Loucy (cell line): Measurements from ENCODE around the gene UBAC2.

Source experiments
- H2AFZ ChIP-seq: fragments of 200-600 bp; sonication (generic); 2 replicates; pipeline ENCODE4 v1.6.0; 2016; ENCODE audit warnings: antibody characterized with exemption, mild to moderate bottlenecking, low read length, moderate library complexity
- H3F3A ChIP-seq: fragments of 200-600 bp; 2 replicates; pipeline ENCODE4 v1.6.0; 2016; ENCODE audit warnings: antibody characterized with exemption, low read depth, mild to moderate bottlenecking
- H3K27me3 ChIP-seq: fragments of 200-600 bp; sonication (generic); 2 replicates; pipeline ENCODE4 v1.6.1; 2014; ENCODE audit warnings: low read length, mild to moderate bottlenecking; ENCODE audit not compliant: insufficient read depth, poor library complexity, severe bottlenecking
- H3K36me3 ChIP-seq: fragments of 200-600 bp; sonication (generic); 2 replicates; pipeline ENCODE4 v1.6.1; 2016; ENCODE audit warnings: low read length; ENCODE audit not compliant: insufficient read depth
- H3K4me1 ChIP-seq: fragments of 200-600 bp; sonication (generic); 2 replicates; pipeline ENCODE4 v1.5.1; 2014; ENCODE audit warnings: low read length, mild to moderate bottlenecking; ENCODE audit not compliant: insufficient read depth, poor library complexity, severe bottlenecking
- H3K4me2 ChIP-seq: fragments of 200-600 bp; sonication (generic); 2 replicates; pipeline ENCODE4 v1.6.0; 2014; ENCODE audit warnings: antibody characterized with exemption, low read length, low read depth, mild to moderate bottlenecking; ENCODE audit not compliant: poor library complexity, severe bottlenecking
- H3K4me3 ChIP-seq: fragments of 200-600 bp; sonication (generic); 2 replicates; pipeline ENCODE4 v1.5.1; 2014; ENCODE audit warnings: low read length, mild to moderate bottlenecking, mixed read lengths; ENCODE audit not compliant: poor library complexity, severe bottlenecking
- H3K79me2 ChIP-seq: fragments of 200-600 bp; sonication (generic); 2 replicates; pipeline ENCODE4 v1.6.1; 2014; ENCODE audit warnings: low read length; ENCODE audit not compliant: insufficient read depth
- H3K9ac ChIP-seq: fragments of 200-600 bp; sonication (generic); 2 replicates; pipeline ENCODE4 v1.6.0; 2014; ENCODE audit warnings: mild to moderate bottlenecking, low read depth, low read length, moderate library complexity; ENCODE audit not compliant: poor library complexity, severe bottlenecking
- H3K9me2 ChIP-seq: fragments of 200-600 bp; sonication (generic); replicated peaks from 2 replicates; pipeline ENCODE4 v1.6.1; 2016; ENCODE audit warnings: low read depth, low read length, mixed read lengths
- H3K9me3 ChIP-seq: fragments of 200-600 bp; sonication (generic); 2 replicates; pipeline ENCODE4 v1.6.1; 2014; ENCODE audit warnings: mild to moderate bottlenecking, antibody characterized with exemption, low read length, low read depth; ENCODE audit not compliant: insufficient read depth
- H4K20me1 ChIP-seq: fragments of 200-600 bp; sonication (generic); 2 replicates; pipeline ENCODE4 v1.6.0; 2014; ENCODE audit warnings: antibody characterized with exemption, low read length, mild to moderate bottlenecking; ENCODE audit not compliant: insufficient read depth, poor library complexity, severe bottlenecking
- CTCF ChIP-seq: fragments of 200-600 bp; sonication (generic); conservative IDR thresholded peaks from 2 replicates; pipeline ENCODE4 v1.5.1; 2014; ENCODE audit warnings: mild to moderate bottlenecking, antibody characterized with exemption, low read length
- EZH2phosphoT487 ChIP-seq: fragments of 200-600 bp; IDR thresholded peaks from 2 replicates; pipeline ENCODE4 v1.6.1; 2018; ENCODE audit warnings: antibody characterized with exemption, mild to moderate bottlenecking, moderate library complexity, borderline replicate concordance

The UBAC2 gene

GRCh38 chr13:99431927-99432608, 231.4 kb downstream of the UBAC2 start:
- H2AFZ ChIP-seq: no peak overlapping the region
- peaks cover 1% of the 10 kb centered on the region for H3K4me1 ChIP-seq
- H3K27me3 ChIP-seq: no peaks in the 10 kb centered on the region
- no peak overlapping the region for H3K9ac ChIP-seq
- no peaks in the 10 kb centered on the region for H4K20me1 ChIP-seq
- no peak overlapping the region for H3K4me3 ChIP-seq
- no peaks in the 10 kb centered on the region for H3K9me2 ChIP-seq
- no peak overlapping the region for H3K4me2 ChIP-seq
- no peaks in the 10 kb centered on the region for H3K79me2 ChIP-seq
- no peak for TF ChIP-seq EZH2phosphoT487
- TF ChIP-seq CTCF: no peak
- H3K36me3 ChIP-seq: no peaks in the 10 kb centered on the region
- no peaks in the 10 kb centered on the region for H3K9me3 ChIP-seq
- H3F3A ChIP-seq: no peaks in the 10 kb centered on the region

GRCh38 chr13:99432609-99433542, 232.2 kb downstream of the UBAC2 start:
- Histone ChIP-seq H3K9me3 (no peaks in the 10 kb centered on the region), H3K27me3 (no peaks in the 10 kb centered on the region), H3K9me2 (no peaks in the 10 kb centered on the region), H3K36me3 (no peaks in the 10 kb centered on the region), H3K4me3 (no peak overlapping the region), H3K79me2 (no peaks in the 10 kb centered on the region), H3K4me2 (no peak overlapping the region), H3F3A (no peaks in the 10 kb centered on the region), H2AFZ (no peak overlapping the region), H4K20me1 (no peaks in the 10 kb centered on the region), H3K9ac (no peak overlapping the region), H3K4me1 (peaks cover 3% of the 10 kb centered on the region)
- TF ChIP-seq CTCF (no peak), EZH2phosphoT487 (no peak)

GRCh38 chr13:99433543-99434075, 233.0 kb downstream of the UBAC2 start:
- H3K4me1 ChIP-seq: peaks cover 3% of the 10 kb centered on the region
- no peaks in the 10 kb centered on the region for H3F3A ChIP-seq
- H3K9ac ChIP-seq: no peak overlapping the region
- H3K9me2 ChIP-seq: no peaks in the 10 kb centered on the region
- H3K36me3 ChIP-seq: no peaks in the 10 kb centered on the region
- TF ChIP-seq EZH2phosphoT487 (no peak), CTCF (no peak)
- no peak overlapping the region for H3K4me3 ChIP-seq
- no peaks in the 10 kb centered on the region for H3K27me3 ChIP-seq
- no peaks in the 10 kb centered on the region for H3K9me3 ChIP-seq
- no peak overlapping the region for H3K4me2 ChIP-seq
- no peaks in the 10 kb centered on the region for H3K79me2 ChIP-seq
- no peaks in the 10 kb centered on the region for H4K20me1 ChIP-seq
- no peak overlapping the region for H2AFZ ChIP-seq
